Subcutaneous adipose tissue (tissue), 4 donors: ENCODE measurements around the gene NHLH1. TPM values are rescaled to one million over a fixed set of nuclear protein-coding genes. Genes with fewer than 3 reads are reported as not detected.

Experiments
- total RNA-seq, 4 donors: library from RNA; depleted of rRNA; stranded (reverse); fragments of >200 nt; gene quantifications; one replicate each; pipeline ENCODE4 v1.1.0, GENCODE V29; 2016
- TF ChIP-seq, protein P1 (sequence below): fragments of 450-650 bp; IDR thresholded peaks from one replicate; pipeline ENCODE4 v1.5.1; 2016; ENCODE audit warnings: low read depth, mild to moderate bottlenecking, control low read depth, antibody characterized with exemption, moderate library complexity

Gene NHLH1
- total RNA-seq, 4 donors from 2014 or later = 0.17 to 1.5 TPM; not detected in 2

- TF ChIP-seq, protein P1, sequence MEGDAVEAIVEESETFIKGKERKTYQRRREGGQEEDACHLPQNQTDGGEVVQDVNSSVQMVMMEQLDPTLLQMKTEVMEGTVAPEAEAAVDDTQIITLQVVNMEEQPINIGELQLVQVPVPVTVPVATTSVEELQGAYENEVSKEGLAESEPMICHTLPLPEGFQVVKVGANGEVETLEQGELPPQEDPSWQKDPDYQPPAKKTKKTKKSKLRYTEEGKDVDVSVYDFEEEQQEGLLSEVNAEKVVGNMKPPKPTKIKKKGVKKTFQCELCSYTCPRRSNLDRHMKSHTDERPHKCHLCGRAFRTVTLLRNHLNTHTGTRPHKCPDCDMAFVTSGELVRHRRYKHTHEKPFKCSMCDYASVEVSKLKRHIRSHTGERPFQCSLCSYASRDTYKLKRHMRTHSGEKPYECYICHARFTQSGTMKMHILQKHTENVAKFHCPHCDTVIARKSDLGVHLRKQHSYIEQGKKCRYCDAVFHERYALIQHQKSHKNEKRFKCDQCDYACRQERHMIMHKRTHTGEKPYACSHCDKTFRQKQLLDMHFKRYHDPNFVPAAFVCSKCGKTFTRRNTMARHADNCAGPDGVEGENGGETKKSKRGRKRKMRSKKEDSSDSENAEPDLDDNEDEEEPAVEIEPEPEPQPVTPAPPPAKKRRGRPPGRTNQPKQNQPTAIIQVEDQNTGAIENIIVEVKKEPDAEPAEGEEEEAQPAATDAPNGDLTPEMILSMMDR = no peak
Measured at GRCh38 chr1:160408864-160409263, 42.0 kb downstream of the NHLH1 start.

DNA sequence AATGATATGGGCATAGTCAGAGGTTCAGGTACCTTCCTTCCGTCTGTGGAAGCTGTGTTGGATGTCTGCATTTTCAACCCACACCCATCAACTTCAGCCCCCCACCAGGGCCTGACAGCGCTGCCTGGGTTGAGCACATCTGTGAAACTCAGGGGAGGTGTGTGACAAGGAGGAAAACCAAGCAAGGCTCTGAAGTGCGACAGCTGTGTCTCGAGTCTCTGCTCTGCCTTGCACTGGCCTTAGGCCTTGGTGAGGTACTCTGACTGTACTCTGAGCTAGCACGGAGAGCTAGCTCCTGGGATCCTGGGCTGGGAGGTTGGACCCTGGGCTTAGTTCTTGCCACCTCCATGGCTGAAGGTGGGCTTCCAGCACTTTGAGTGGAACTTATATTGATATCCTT, 42.6 kb downstream of the NHLH1 start:
- TF ChIP-seq, protein P1 = no peak

DNA sequence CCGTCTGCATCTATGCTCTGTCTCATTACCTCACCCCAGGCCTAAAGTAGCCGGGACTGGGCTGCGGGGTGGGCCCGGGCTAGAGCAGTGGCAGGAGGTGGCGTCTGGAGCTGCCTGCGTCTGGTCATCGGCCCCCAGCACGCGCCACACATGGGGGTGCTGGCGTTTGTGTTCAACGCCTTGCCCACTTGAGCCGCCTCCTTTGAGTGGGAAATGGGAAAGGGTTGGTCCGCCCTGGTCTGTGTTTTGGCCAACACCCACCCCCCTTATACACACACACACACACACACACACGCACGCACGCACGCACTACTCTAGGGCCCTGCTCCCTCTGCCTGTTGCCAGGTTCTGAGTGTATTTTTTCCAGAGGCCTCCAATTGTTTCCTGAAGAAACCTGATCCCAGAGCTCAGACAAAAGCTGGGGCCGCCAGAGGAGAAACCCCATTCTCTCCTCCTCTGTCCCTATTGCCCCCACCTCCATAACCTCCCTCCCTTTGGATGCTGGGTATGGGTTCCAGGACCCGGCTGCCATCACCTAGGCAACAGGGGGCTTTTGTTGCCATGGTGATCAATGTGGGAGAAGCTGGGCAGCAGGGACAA, 43.6 kb downstream of the NHLH1 start:
- TF ChIP-seq, protein P1 = no peak

DNA sequence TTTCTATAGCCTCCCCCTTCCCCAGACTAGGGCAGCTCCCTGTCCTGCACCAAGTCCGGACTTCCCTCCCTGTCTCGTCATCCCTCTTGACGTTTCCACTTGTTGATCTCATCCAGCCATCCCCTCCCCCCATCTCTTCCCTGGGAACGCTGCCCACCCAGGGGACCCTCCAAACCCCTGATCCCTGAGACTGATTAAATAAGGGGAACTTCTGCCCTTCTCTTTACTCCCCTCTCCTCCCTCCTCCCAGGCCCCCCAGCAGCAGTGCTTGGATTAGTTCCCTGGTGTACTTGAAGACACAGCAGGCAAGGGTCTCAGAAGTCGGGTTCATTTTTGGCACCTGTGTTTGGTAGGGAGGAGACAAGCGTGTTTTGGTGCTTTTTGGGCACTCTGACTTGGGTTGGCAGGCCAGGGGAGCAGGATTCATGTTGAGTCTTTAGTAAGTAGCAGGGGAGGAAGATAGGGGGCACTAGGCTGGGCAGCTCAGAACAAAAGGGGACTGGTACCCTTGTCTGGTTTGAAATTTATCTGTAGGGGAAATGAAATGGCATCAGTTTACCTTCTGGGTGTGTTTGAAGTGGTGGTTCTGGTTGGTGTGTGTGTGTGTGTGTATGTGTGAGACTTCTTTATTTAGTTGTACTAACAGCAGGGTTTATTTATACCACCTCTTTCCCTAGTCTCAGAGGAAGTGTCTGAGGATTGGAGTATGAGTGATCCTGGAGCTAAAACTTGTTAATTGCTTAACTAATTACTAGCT, 44.6 kb downstream of the NHLH1 start:
- TF ChIP-seq, protein P1 = no peak

DNA sequence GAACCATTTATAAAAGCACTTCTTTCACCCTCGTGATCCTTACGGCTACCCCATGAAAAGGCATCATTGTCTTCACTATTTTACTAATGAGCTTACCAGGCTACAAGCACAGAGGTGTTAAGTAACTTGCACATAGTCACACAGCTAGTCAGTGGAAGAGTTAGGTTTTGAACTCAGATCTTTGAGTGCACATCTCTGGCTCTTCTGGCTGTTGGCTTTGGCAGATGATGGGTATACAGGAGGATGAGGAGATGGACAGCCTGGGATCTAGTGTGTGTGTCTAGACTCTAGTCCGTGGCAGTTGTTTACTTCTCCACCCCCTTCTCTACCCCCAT, 45.1 kb downstream of the NHLH1 start:
- TF ChIP-seq, protein P1 = no peak

- TF ChIP-seq, protein P1 = no peak
Measured at GRCh38 chr1:160413716-160414115, 46.8 kb downstream of the NHLH1 start.

DNA sequence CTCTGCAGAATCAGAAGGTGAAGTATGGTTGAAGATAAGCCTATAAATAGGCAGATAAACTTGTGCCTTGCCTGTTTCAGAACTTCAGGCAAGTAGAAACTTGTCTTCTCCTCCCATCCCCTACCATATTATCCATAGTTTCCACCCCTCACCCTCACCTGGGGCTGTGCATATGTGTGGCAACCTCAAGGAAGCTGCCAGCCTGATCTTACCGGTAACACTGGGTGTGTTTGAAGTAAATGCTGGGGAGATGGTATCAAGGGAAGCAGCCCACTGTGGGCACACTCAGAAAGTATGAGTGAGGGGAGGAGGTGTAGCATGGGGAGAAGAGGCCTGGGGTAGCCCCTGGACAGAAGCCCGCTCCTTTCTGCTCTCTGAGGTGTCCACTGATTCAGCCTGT, 48.0 kb downstream of the NHLH1 start:
- TF ChIP-seq, protein P1 = no peak
